ENCODE results near the gene ZNF780B. TPM values are rescaled to one million over a fixed set of nuclear protein-coding genes. Genes with fewer than 3 reads are reported as not detected.

ZNF780B gene
- total RNA-seq, 1 donor from 2014 or later: 14.6 TPM

GRCh38 chr19:40088299-40089047 lies 32.4 kb upstream of the ZNF780B start:
- Histone ChIP-seq H3K9me3 (ENCODE audit: control insufficient read depth in 3 of 3, low read length in 3 of 3) (no peaks in the 10 kb centered on the region), H3K4me3 (ENCODE audit: low read length in 3 of 3) (no peak overlapping the region), H3K27me3 (ENCODE audit: control insufficient read depth in 3 of 3, insufficient read depth in 3 of 3, low read length in 3 of 3) (no peaks in the 10 kb centered on the region)

GRCh38 chr19:40084948-40085347 lies 28.9 kb upstream of the ZNF780B start:
- H3K4me1 ChIP-seq (ENCODE audit: control insufficient read depth in 3 of 3, insufficient read depth in 3 of 3, low read length in 3 of 3): peaks cover 5 to 14% (median 6%) of the 10 kb centered on the region in 3 donors
- peaks cover 19 to 42% (median 24%) of the 10 kb centered on the region in 3 donors for H3K36me3 ChIP-seq (ENCODE audit: control insufficient read depth in 3 of 3, insufficient read depth in 3 of 3, low read length in 3 of 3)
- no peak overlapping the region for H3K9ac ChIP-seq (ENCODE audit: low read depth in 1 of 3, low read length in 3 of 3)
- no peak overlapping the region for H3K4me3 ChIP-seq (ENCODE audit: low read length in 3 of 3)
- no peak overlapping the region for H3K27ac ChIP-seq (ENCODE audit: low read depth, low read length)
- H3K9me3 ChIP-seq (ENCODE audit: control insufficient read depth in 3 of 3, low read length in 3 of 3): no peaks in the 10 kb centered on the region
- H3K27me3 ChIP-seq (ENCODE audit: control insufficient read depth in 3 of 3, insufficient read depth in 3 of 3, low read length in 3 of 3): no peaks in the 10 kb centered on the region

More at GRCh38 chr19:40088299-40089047, 32.4 kb upstream of the ZNF780B start:
- H3K4me1 ChIP-seq (ENCODE audit: control insufficient read depth in 3 of 3, insufficient read depth in 3 of 3, low read length in 3 of 3): peaks cover 6 to 19% (median 9%) of the 10 kb centered on the region in 3 donors
- H3K9ac ChIP-seq (ENCODE audit: low read depth in 1 of 3, low read length in 3 of 3): no peak overlapping the region
- H3K27ac ChIP-seq (ENCODE audit: low read depth, low read length): no peak overlapping the region
- peaks cover 3 to 14% (median 5%) of the 10 kb centered on the region in 3 donors for H3K36me3 ChIP-seq (ENCODE audit: control insufficient read depth in 3 of 3, insufficient read depth in 3 of 3, low read length in 3 of 3)

- H3K27ac ChIP-seq (ENCODE audit: low read depth, low read length): no peak overlapping the region
- H3K9me3 ChIP-seq (ENCODE audit: control insufficient read depth in 3 of 3, low read length in 3 of 3): peaks cover 0 to 8% (median 0%) of the 10 kb centered on the region in 3 donors
- no peaks in the 10 kb centered on the region for H3K27me3 ChIP-seq (ENCODE audit: control insufficient read depth in 3 of 3, insufficient read depth in 3 of 3, low read length in 3 of 3)
- peaks cover 29 to 57% (median 50%) of the 10 kb centered on the region in 3 donors for H3K36me3 ChIP-seq (ENCODE audit: control insufficient read depth in 3 of 3, insufficient read depth in 3 of 3, low read length in 3 of 3)
- no peak overlapping the region for H3K4me3 ChIP-seq (ENCODE audit: low read length in 3 of 3)
- H3K9ac ChIP-seq (ENCODE audit: low read depth in 1 of 3, low read length in 3 of 3): no peak overlapping the region
- H3K4me1 ChIP-seq (ENCODE audit: control insufficient read depth in 3 of 3, insufficient read depth in 3 of 3, low read length in 3 of 3): no peaks in the 10 kb centered on the region
Observed at GRCh38 chr19:40081411-40081810, 25.4 kb upstream of the ZNF780B start.

- no peaks in the 10 kb centered on the region for H3K4me1 ChIP-seq (ENCODE audit: control insufficient read depth in 3 of 3, insufficient read depth in 3 of 3, low read length in 3 of 3)
- peaks cover 36 to 68% (median 61%) of the 10 kb centered on the region in 3 donors for H3K36me3 ChIP-seq (ENCODE audit: control insufficient read depth in 3 of 3, insufficient read depth in 3 of 3, low read length in 3 of 3)
- peaks cover 0 to 15% (median 0%) of the 10 kb centered on the region in 3 donors for H3K9me3 ChIP-seq (ENCODE audit: control insufficient read depth in 3 of 3, low read length in 3 of 3)
- H3K27me3 ChIP-seq (ENCODE audit: control insufficient read depth in 3 of 3, insufficient read depth in 3 of 3, low read length in 3 of 3): no peaks in the 10 kb centered on the region
- no peak overlapping the region for H3K9ac ChIP-seq (ENCODE audit: low read depth in 1 of 3, low read length in 3 of 3)
- H3K4me3 ChIP-seq (ENCODE audit: low read length in 3 of 3): no peak overlapping the region
- H3K27ac ChIP-seq (ENCODE audit: low read depth, low read length): no peak overlapping the region
Observed at GRCh38 chr19:40080289-40080688, 24.3 kb upstream of the ZNF780B start.

- Histone ChIP-seq H3K4me1 (ENCODE audit: control insufficient read depth in 3 of 3, insufficient read depth in 3 of 3, low read length in 3 of 3) (no peaks in the 10 kb centered on the region), H3K27me3 (ENCODE audit: control insufficient read depth in 3 of 3, insufficient read depth in 3 of 3, low read length in 3 of 3) (no peaks in the 10 kb centered on the region), H3K4me3 (ENCODE audit: low read length in 3 of 3) (no peak overlapping the region), H3K9ac (ENCODE audit: low read depth in 1 of 3, low read length in 3 of 3) (no peak overlapping the region), H3K9me3 (ENCODE audit: control insufficient read depth in 3 of 3, low read length in 3 of 3) (peaks cover 0 to 29% (median 3%) of the 10 kb centered on the region in 3 donors), H3K27ac (ENCODE audit: low read depth, low read length) (no peak overlapping the region), H3K36me3 (ENCODE audit: control insufficient read depth in 3 of 3, insufficient read depth in 3 of 3, low read length in 3 of 3) (peaks cover 49 to 73% (median 70%) of the 10 kb centered on the region in 3 donors)
Observed at GRCh38 chr19:40078377-40078776, 22.3 kb upstream of the ZNF780B start.

GRCh38 chr19:40070058-40070457 lies 14.0 kb upstream of the ZNF780B start:
- Histone ChIP-seq H3K27ac (ENCODE audit: low read depth, low read length) (no peak overlapping the region), H3K9ac (ENCODE audit: low read depth in 1 of 3, low read length in 3 of 3) (no peak overlapping the region), H3K9me3 (ENCODE audit: control insufficient read depth in 3 of 3, low read length in 3 of 3) (peaks cover 0 to 13% (median 3%) of the 10 kb centered on the region in 3 donors), H3K36me3 (ENCODE audit: control insufficient read depth in 3 of 3, insufficient read depth in 3 of 3, low read length in 3 of 3) (peaks cover 14 to 18% (median 15%) of the 10 kb centered on the region in 3 donors), H3K4me1 (ENCODE audit: control insufficient read depth in 3 of 3, insufficient read depth in 3 of 3, low read length in 3 of 3) (no peaks in the 10 kb centered on the region), H3K27me3 (ENCODE audit: control insufficient read depth in 3 of 3, insufficient read depth in 3 of 3, low read length in 3 of 3) (no peaks in the 10 kb centered on the region), H3K4me3 (ENCODE audit: low read length in 3 of 3) (no peak overlapping the region)

- H3K4me3 ChIP-seq (ENCODE audit: low read length in 3 of 3): peak overlapping the region in 1 of 3 donors; percentile 2
- no peaks in the 10 kb centered on the region for H3K36me3 ChIP-seq (ENCODE audit: control insufficient read depth in 3 of 3, insufficient read depth in 3 of 3, low read length in 3 of 3)
- H3K4me1 ChIP-seq (ENCODE audit: control insufficient read depth in 3 of 3, insufficient read depth in 3 of 3, low read length in 3 of 3): peaks cover 4 to 11% (median 8%) of the 10 kb centered on the region in 3 donors
- H3K27me3 ChIP-seq (ENCODE audit: control insufficient read depth in 3 of 3, insufficient read depth in 3 of 3, low read length in 3 of 3): no peaks in the 10 kb centered on the region
- peaks cover 0 to 9% (median 2%) of the 10 kb centered on the region in 3 donors for H3K9me3 ChIP-seq (ENCODE audit: control insufficient read depth in 3 of 3, low read length in 3 of 3)
- H3K9ac ChIP-seq (ENCODE audit: low read depth in 1 of 3, low read length in 3 of 3): no peak overlapping the region
- no peak overlapping the region for H3K27ac ChIP-seq (ENCODE audit: low read depth, low read length)
Observed at GRCh38 chr19:40059624-40060023, 3.6 kb upstream of the ZNF780B start.

- Histone ChIP-seq H3K9me3 (ENCODE audit: control insufficient read depth in 3 of 3, low read length in 3 of 3) (peaks cover 0 to 9% (median 2%) of the 10 kb centered on the region in 3 donors), H3K27me3 (ENCODE audit: control insufficient read depth in 3 of 3, insufficient read depth in 3 of 3, low read length in 3 of 3) (no peaks in the 10 kb centered on the region), H3K27ac (ENCODE audit: low read depth, low read length) (no peak overlapping the region), H3K4me3 (ENCODE audit: low read length in 3 of 3) (no peak overlapping the region), H3K36me3 (ENCODE audit: control insufficient read depth in 3 of 3, insufficient read depth in 3 of 3, low read length in 3 of 3) (no peaks in the 10 kb centered on the region), H3K9ac (ENCODE audit: low read depth in 1 of 3, low read length in 3 of 3) (no peak overlapping the region), H3K4me1 (ENCODE audit: control insufficient read depth in 3 of 3, insufficient read depth in 3 of 3, low read length in 3 of 3) (peaks cover 8 to 14% (median 8%) of the 10 kb centered on the region in 3 donors)
Observed at GRCh38 chr19:40057166-40057565, 1.1 kb upstream of the ZNF780B start.

GRCh38 chr19:40056505-40056904 lies 474 bp upstream of the ZNF780B start:
- peak overlapping the region; percentile 31 for H3K27ac ChIP-seq (ENCODE audit: low read depth, low read length)

GRCh38 chr19:40055049-40055448 lies 982 bp downstream of the ZNF780B start:
- Histone ChIP-seq H3K27me3 (ENCODE audit: control insufficient read depth in 3 of 3, insufficient read depth in 3 of 3, low read length in 3 of 3) (no peaks in the 10 kb centered on the region), H3K9ac (ENCODE audit: low read depth in 1 of 3, low read length in 3 of 3) (peak overlapping the region; percentile 81 to 91 (median 82)), H3K4me3 (ENCODE audit: low read length in 3 of 3) (peak overlapping the region; percentile 91 to 99 (median 98)), H3K36me3 (ENCODE audit: control insufficient read depth in 3 of 3, insufficient read depth in 3 of 3, low read length in 3 of 3) (peaks cover 4 to 6% (median 6%) of the 10 kb centered on the region in 3 donors), H3K4me1 (ENCODE audit: control insufficient read depth in 3 of 3, insufficient read depth in 3 of 3, low read length in 3 of 3) (peaks cover 8 to 14% (median 8%) of the 10 kb centered on the region in 3 donors), H3K9me3 (ENCODE audit: control insufficient read depth in 3 of 3, low read length in 3 of 3) (peaks cover 0 to 14% (median 0%) of the 10 kb centered on the region in 3 donors), H3K27ac (ENCODE audit: low read depth, low read length) (peak overlapping the region; percentile 31)

More at GRCh38 chr19:40056505-40056904, 474 bp upstream of the ZNF780B start:
- peaks cover 0 to 11% (median 2%) of the 10 kb centered on the region in 3 donors for H3K9me3 ChIP-seq (ENCODE audit: control insufficient read depth in 3 of 3, low read length in 3 of 3)
- H3K9ac ChIP-seq (ENCODE audit: low read depth in 1 of 3, low read length in 3 of 3): peak overlapping the region; percentile 81 to 91 (median 82)
- H3K36me3 ChIP-seq (ENCODE audit: control insufficient read depth in 3 of 3, insufficient read depth in 3 of 3, low read length in 3 of 3): no peaks in the 10 kb centered on the region
- H3K27me3 ChIP-seq (ENCODE audit: control insufficient read depth in 3 of 3, insufficient read depth in 3 of 3, low read length in 3 of 3): no peaks in the 10 kb centered on the region
- H3K4me3 ChIP-seq (ENCODE audit: low read length in 3 of 3): peak overlapping the region; percentile 91 to 99 (median 98)
- peaks cover 8 to 14% (median 8%) of the 10 kb centered on the region in 3 donors for H3K4me1 ChIP-seq (ENCODE audit: control insufficient read depth in 3 of 3, insufficient read depth in 3 of 3, low read length in 3 of 3)

All from skeletal muscle tissue (tissue), 4 donors.